Suprapubic skin (tissue), 3 donors: ENCODE results near the gene HNRNPL.
A peak's percentile ranks its signal among the peaks of the same experiment; 100 is the strongest.

Experiments used
- POLR2AphosphoS5 ChIP-seq, 3 donors: sonication (generic); formaldehyde crosslinking; IDR thresholded peaks; one replicate each; pipeline ENCODE4 v1.6.1; 2017; ENCODE audit warnings: antibody characterized with exemption in 3 of 3
- TF ChIP-seq, protein P1 (sequence below), 2 donors: fragments of 200-600 bp in 1 of 2; fragments of 450-650 bp in 1 of 2; sonication (generic) in 1 of 2; IDR thresholded peaks; one replicate each; pipeline ENCODE4 v1.5.1; 2016 to 2019; ENCODE audit warnings: antibody characterized with exemption in 2 of 2, mild to moderate bottlenecking in 1 of 2, moderate library complexity in 1 of 2

DNA sequence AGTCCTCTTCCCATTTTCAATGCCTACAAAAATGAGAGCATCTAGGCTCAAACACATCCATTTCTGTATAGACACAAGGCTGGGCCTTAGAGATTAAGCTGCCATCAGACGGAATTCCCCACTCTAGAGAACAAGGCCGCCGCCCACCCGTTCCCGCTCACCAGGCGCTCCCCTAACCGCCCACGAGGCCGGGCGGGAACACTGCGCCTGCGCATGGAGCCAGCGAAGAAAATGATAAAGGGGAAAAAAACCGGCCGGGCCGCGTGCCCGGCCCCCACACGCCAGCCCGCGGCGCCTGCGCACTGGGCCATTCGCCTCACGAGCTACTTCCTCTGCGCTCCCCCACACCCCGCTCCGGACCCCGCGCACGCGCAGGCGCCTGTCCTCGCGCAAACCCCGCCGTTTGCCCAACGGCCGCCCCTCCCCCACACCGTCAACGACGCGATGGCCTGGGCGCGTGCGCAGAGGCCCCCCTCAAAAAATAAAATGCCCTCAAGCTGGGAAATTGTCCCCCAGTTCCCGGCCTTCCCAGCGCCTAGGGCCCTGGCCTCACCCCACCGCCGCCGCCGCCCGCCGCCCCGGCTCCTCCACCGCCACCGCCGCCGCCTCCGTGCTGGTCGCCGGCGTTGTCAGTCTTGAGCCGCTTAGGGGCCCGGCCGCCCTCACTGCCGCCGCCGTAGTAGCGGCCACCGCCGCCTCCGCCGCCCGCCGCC lies 483 bp downstream of the HNRNPL start:
- peak in 1 of 3 donors; percentile 6 for TF ChIP-seq POLR2AphosphoS5 (IDR thresholded peaks at IDR 0.05)
- TF ChIP-seq, protein P1, sequence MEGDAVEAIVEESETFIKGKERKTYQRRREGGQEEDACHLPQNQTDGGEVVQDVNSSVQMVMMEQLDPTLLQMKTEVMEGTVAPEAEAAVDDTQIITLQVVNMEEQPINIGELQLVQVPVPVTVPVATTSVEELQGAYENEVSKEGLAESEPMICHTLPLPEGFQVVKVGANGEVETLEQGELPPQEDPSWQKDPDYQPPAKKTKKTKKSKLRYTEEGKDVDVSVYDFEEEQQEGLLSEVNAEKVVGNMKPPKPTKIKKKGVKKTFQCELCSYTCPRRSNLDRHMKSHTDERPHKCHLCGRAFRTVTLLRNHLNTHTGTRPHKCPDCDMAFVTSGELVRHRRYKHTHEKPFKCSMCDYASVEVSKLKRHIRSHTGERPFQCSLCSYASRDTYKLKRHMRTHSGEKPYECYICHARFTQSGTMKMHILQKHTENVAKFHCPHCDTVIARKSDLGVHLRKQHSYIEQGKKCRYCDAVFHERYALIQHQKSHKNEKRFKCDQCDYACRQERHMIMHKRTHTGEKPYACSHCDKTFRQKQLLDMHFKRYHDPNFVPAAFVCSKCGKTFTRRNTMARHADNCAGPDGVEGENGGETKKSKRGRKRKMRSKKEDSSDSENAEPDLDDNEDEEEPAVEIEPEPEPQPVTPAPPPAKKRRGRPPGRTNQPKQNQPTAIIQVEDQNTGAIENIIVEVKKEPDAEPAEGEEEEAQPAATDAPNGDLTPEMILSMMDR (IDR thresholded peaks at IDR 0.05): no peak
